C1 segment of cervical spinal cord (tissue), 14 donors: Measurements from ENCODE around the gene PIAS4.
"Not testable (repeated sequence)": the region's sequence is repeated elsewhere in the genome, so short reads cannot be mapped to it uniquely, and the experiment has no call there.

Experiments
- DNase-seq, 14 donors: peaks; one replicate each; lab custom pipeline; 2025; lab: John Stamatoyannopoulos, UW

PIAS4 gene

GRCh38 chr19:3998667-3999412 lies 8.7 kb upstream of the PIAS4 start:
- not testable (repeated sequence) for DNase-seq

- not testable (repeated sequence) for DNase-seq
These were observed 6.7 kb upstream of the PIAS4 start for GRCh38 chr19:4000798-4001197.

- DNase-seq: not testable (repeated sequence)
These were observed 2.1 kb upstream of the PIAS4 start for GRCh38 chr19:4005436-4005835.

GRCh38 chr19:4007836-4008539 lies 452 bp downstream of the PIAS4 start:
- DNase-seq: peak in 3 of 14 donors; percentile 11 to 51 (median 49)

- peak in 1 of 14 donors; percentile 78 for DNase-seq
These were observed 2.7 kb downstream of the PIAS4 start for GRCh38 chr19:4009990-4010807.

- DNase-seq: no peak
These were observed 3.2 kb downstream of the PIAS4 start for GRCh38 chr19:4010808-4011110.

GRCh38 chr19:4011430-4011829 lies 3.9 kb downstream of the PIAS4 start:
- not testable (repeated sequence) for DNase-seq

GRCh38 chr19:4012092-4012974 lies 4.8 kb downstream of the PIAS4 start:
- DNase-seq: no peak

- DNase-seq: no peak
These were observed 5.6 kb downstream of the PIAS4 start for GRCh38 chr19:4012975-4013634.

GRCh38 chr19:4013886-4014540 lies 6.5 kb downstream of the PIAS4 start:
- peak in 5 of 14 donors; percentile 13 to 60 (median 40) for DNase-seq

- peak in 5 of 14 donors; percentile 21 to 90 (median 29) for DNase-seq
These were observed 7.3 kb downstream of the PIAS4 start for GRCh38 chr19:4014541-4015491.

GRCh38 chr19:4015705-4016402 lies 8.3 kb downstream of the PIAS4 start:
- peak in 4 of 14 donors; percentile 15 to 48 (median 32) for DNase-seq

GRCh38 chr19:4016486-4016885 lies 8.9 kb downstream of the PIAS4 start:
- peak in 11 of 14 donors; percentile 32 to 87 (median 69) for DNase-seq

GRCh38 chr19:4016903-4017638 lies 9.5 kb downstream of the PIAS4 start:
- peak in 1 of 14 donors; percentile 54 for DNase-seq

GRCh38 chr19:4018140-4018613 lies 10.6 kb downstream of the PIAS4 start:
- DNase-seq: peak in 3 of 14 donors; percentile 17 to 60 (median 27)

GRCh38 chr19:4018775-4019504 lies 11.4 kb downstream of the PIAS4 start:
- DNase-seq: no peak

- DNase-seq: peak in 2 of 14 donors; percentile 24 to 34
These were observed 12.0 kb downstream of the PIAS4 start for GRCh38 chr19:4019578-4019977.
